ENCODE results near the gene SURF4. TPM values are rescaled to one million over a fixed set of nuclear protein-coding genes. Genes with fewer than 3 reads are reported as not detected.

Gene SURF4
- total and polyA plus RNA-seq, 2 of the 13 experiments (the other 11 are each of a cell fraction or from before 2014, with no cell fraction given): 220 to 265 TPM

DNA sequence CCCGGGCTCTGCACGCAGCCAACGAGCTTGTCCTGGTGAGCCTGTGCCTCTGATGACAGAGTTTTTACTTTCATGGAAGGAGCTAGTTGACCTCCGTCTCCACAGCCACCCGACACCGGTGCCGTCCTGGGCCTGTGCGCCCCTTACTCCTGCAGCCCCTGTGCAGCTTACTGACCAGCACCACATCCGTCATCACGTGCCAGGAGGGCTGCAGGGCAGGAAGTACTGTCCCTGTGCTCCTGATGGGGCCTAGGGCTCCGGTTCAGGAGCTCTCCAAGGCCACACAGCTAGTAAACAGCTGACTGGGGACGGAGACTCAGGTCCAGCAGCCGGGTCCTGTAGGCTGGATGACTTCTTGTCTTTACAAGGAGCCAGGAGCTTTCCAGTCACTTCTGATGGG is 10.5 kb upstream of the SURF4 start (continued):
- TF ChIP-seq NR2F2 (IDR thresholded peaks at IDR 0.05; ENCODE audit: borderline replicate concordance, low read depth): no peak
- TF ChIP-seq ZNF556 (CRISPR knock-in tag; IDR thresholded peaks at IDR 0.05; ENCODE audit: borderline replicate concordance): no peak
- 0 out of 2 replicates have a peak, but pooled peaks have one; percentile 31 for TF ChIP-seq ZFP1 (CRISPR knock-in tag; IDR thresholded peaks at IDR 0.05)
- no peak for TF ChIP-seq PTBP1 (IDR thresholded peaks at IDR 0.05; ENCODE audit: low read depth, low read length, poor library complexity, severe bottlenecking)
- no peak for TF ChIP-seq RXRB (CRISPR knock-in tag; IDR thresholded peaks at IDR 0.05; ENCODE audit: borderline replicate concordance)
- no peak for TF ChIP-seq ATM (IDR thresholded peaks at IDR 0.05; ENCODE audit: borderline replicate concordance)
- TF ChIP-seq MIXL1 (CRISPR knock-in tag; IDR thresholded peaks at IDR 0.05): no peak
- no peak for TF ChIP-seq ZSCAN12 (CRISPR knock-in tag; IDR thresholded peaks at IDR 0.05)
- TF ChIP-seq, protein P1, sequence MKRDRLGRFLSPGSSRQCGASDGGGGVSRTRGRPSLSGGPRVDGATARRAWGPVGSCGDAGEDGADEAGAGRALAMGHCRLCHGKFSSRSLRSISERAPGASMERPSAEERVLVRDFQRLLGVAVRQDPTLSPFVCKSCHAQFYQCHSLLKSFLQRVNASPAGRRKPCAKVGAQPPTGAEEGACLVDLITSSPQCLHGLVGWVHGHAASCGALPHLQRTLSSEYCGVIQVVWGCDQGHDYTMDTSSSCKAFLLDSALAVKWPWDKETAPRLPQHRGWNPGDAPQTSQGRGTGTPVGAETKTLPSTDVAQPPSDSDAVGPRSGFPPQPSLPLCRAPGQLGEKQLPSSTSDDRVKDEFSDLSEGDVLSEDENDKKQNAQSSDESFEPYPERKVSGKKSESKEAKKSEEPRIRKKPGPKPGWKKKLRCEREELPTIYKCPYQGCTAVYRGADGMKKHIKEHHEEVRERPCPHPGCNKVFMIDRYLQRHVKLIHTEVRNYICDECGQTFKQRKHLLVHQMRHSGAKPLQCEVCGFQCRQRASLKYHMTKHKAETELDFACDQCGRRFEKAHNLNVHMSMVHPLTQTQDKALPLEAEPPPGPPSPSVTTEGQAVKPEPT (CRISPR knock-in tag; IDR thresholded peaks at IDR 0.05; ENCODE audit: low read depth): no peak
- no peak for TF ChIP-seq KLF9 (CRISPR knock-in tag; IDR thresholded peaks at IDR 0.05; ENCODE audit: low read depth)
- TF ChIP-seq, protein P2, sequence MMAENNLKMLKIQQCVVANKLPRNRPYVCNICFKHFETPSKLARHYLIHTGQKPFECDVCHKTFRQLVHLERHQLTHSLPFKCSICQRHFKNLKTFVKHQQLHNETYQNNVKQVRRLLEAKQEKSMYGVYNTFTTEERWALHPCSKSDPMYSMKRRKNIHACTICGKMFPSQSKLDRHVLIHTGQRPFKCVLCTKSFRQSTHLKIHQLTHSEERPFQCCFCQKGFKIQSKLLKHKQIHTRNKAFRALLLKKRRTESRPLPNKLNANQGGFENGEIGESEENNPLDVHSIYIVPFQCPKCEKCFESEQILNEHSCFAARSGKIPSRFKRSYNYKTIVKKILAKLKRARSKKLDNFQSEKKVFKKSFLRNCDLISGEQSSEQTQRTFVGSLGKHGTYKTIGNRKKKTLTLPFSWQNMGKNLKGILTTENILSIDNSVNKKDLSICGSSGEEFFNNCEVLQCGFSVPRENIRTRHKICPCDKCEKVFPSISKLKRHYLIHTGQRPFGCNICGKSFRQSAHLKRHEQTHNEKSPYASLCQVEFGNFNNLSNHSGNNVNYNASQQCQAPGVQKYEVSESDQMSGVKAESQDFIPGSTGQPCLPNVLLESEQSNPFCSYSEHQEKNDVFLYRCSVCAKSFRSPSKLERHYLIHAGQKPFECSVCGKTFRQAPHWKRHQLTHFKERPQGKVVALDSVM (CRISPR knock-in tag; IDR thresholded peaks at IDR 0.05): no peak
- no peak for TF ChIP-seq ZNF10 (CRISPR knock-in tag; IDR thresholded peaks at IDR 0.05; ENCODE audit: borderline replicate concordance, low read depth)
- TF ChIP-seq ELF4 (CRISPR knock-in tag; IDR thresholded peaks at IDR 0.05; ENCODE audit: borderline replicate concordance): no peak
- TF ChIP-seq, protein P3, sequence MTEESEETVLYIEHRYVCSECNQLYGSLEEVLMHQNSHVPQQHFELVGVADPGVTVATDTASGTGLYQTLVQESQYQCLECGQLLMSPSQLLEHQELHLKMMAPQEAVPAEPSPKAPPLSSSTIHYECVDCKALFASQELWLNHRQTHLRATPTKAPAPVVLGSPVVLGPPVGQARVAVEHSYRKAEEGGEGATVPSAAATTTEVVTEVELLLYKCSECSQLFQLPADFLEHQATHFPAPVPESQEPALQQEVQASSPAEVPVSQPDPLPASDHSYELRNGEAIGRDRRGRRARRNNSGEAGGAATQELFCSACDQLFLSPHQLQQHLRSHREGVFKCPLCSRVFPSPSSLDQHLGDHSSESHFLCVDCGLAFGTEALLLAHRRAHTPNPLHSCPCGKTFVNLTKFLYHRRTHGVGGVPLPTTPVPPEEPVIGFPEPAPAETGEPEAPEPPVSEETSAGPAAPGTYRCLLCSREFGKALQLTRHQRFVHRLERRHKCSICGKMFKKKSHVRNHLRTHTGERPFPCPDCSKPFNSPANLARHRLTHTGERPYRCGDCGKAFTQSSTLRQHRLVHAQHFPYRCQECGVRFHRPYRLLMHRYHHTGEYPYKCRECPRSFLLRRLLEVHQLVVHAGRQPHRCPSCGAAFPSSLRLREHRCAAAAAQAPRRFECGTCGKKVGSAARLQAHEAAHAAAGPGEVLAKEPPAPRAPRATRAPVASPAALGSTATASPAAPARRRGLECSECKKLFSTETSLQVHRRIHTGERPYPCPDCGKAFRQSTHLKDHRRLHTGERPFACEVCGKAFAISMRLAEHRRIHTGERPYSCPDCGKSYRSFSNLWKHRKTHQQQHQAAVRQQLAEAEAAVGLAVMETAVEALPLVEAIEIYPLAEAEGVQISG (CRISPR knock-in tag; IDR thresholded peaks at IDR 0.05): peak; percentile 53
- TF ChIP-seq TMF1 (CRISPR knock-in tag; IDR thresholded peaks at IDR 0.05; ENCODE audit: low read depth): no peak
- TF ChIP-seq NR1H2 (CRISPR knock-in tag; IDR thresholded peaks at IDR 0.05; ENCODE audit: borderline replicate concordance, low read depth): no peak
- no peak for TF ChIP-seq FOXP1 (IDR thresholded peaks at IDR 0.05)
- peak; percentile 26; the same call in 1 of the 2 replicates for TF ChIP-seq FOXP1 (CRISPR knock-in tag; IDR thresholded peaks at IDR 0.05)
- TF ChIP-seq, protein P4, sequence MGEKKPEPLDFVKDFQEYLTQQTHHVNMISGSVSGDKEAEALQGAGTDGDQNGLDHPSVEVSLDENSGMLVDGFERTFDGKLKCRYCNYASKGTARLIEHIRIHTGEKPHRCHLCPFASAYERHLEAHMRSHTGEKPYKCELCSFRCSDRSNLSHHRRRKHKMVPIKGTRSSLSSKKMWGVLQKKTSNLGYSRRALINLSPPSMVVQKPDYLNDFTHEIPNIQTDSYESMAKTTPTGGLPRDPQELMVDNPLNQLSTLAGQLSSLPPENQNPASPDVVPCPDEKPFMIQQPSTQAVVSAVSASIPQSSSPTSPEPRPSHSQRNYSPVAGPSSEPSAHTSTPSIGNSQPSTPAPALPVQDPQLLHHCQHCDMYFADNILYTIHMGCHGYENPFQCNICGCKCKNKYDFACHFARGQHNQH (CRISPR knock-in tag; IDR thresholded peaks at IDR 0.05): 0 out of 2 replicates have a peak, but pooled peaks have one; percentile 21
- TF ChIP-seq SOX13 (IDR thresholded peaks at IDR 0.05): no peak
- peak in 1 of 2 experiments; percentile 52; a peak in 1 of 4 replicates for TF ChIP-seq SOX13 (CRISPR knock-in tag; conservative IDR thresholded peaks at IDR 0.05 in 1 of 2, IDR thresholded peaks at IDR 0.05 in 1 of 2)
- TF ChIP-seq FOXK1 (CRISPR knock-in tag; IDR thresholded peaks at IDR 0.05; ENCODE audit: borderline replicate concordance, low read depth): peak; percentile 50; the same call in 1 of the 2 replicates
- TF ChIP-seq JUN (CRISPR knock-in tag; IDR thresholded peaks at IDR 0.05): no peak
